SKM-1 (cell line): ENCODE data around the gene SERPINI1.

Experiments used
- DNase-seq: peaks from one replicate; lab custom pipeline; 2025; ENCODE audit not compliant: unreplicated experiment; lab: John Stamatoyannopoulos, UW

SERPINI1 gene

GRCh38 chr3:167843886-167844285 lies 108.4 kb downstream of the SERPINI1 start:
- DNase-seq, result no peak

- no peak for DNase-seq
These were observed 109.0 kb downstream of the SERPINI1 start for GRCh38 chr3:167844528-167844927.

- no peak for DNase-seq
These were observed 115.7 kb downstream of the SERPINI1 start for GRCh38 chr3:167851171-167851570.

DNA sequence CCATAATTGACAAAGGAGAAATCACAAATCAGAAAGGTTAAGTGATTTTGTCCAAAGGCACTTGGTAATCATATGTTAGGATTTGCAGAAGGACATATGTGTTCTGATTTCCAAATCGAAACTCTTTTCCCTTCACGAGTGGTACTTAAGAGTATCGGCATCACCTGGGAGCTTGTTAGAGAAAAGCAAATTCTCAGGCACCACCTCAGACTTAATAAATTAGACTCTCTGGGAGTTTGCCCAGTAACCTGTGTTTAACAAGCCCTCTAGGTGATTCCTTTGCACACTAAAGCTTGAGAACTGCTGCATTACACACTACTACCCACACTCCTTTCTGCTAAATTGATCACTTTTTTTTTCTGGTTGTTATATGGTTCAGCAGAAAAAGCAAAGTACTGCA lies 116.2 kb downstream of the SERPINI1 start:
- no peak for DNase-seq

GRCh38 chr3:167852216-167852615 lies 116.7 kb downstream of the SERPINI1 start:
- no peak for DNase-seq

- DNase-seq, result no peak
These were observed 118.5 kb downstream of the SERPINI1 start for GRCh38 chr3:167854063-167854462.

GRCh38 chr3:167854846-167855245 lies 119.3 kb downstream of the SERPINI1 start:
- DNase-seq, result no peak

- DNase-seq, result no peak
These were observed 119.8 kb downstream of the SERPINI1 start for GRCh38 chr3:167855306-167855705.

- DNase-seq, result no peak
These were observed 123.3 kb downstream of the SERPINI1 start for GRCh38 chr3:167858865-167859264.

- peak; percentile 27 for DNase-seq
These were observed 124.1 kb downstream of the SERPINI1 start for GRCh38 chr3:167859610-167860009.

DNA sequence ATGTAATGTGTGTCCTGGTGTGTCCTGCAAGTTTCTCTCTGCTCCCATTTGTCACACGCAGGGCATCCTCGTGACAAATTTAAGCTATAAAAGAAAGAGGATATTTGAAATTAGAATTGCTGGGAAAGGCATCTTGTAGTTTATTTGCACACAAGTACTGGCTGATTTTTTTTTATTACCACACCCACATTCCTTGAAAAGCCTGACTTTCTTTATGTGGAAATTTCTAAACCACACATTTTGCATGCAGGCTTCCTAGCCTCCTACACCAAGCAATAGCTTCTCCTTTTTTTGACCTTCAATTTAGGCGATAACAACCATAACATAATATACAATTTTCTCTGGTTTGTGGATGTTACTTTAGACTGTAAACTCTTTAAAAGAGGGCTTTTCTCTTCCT lies 126.1 kb downstream of the SERPINI1 start:
- DNase-seq, result peak; percentile 60

GRCh38 chr3:167862104-167862730 lies 126.7 kb downstream of the SERPINI1 start:
- no peak for DNase-seq

DNA sequence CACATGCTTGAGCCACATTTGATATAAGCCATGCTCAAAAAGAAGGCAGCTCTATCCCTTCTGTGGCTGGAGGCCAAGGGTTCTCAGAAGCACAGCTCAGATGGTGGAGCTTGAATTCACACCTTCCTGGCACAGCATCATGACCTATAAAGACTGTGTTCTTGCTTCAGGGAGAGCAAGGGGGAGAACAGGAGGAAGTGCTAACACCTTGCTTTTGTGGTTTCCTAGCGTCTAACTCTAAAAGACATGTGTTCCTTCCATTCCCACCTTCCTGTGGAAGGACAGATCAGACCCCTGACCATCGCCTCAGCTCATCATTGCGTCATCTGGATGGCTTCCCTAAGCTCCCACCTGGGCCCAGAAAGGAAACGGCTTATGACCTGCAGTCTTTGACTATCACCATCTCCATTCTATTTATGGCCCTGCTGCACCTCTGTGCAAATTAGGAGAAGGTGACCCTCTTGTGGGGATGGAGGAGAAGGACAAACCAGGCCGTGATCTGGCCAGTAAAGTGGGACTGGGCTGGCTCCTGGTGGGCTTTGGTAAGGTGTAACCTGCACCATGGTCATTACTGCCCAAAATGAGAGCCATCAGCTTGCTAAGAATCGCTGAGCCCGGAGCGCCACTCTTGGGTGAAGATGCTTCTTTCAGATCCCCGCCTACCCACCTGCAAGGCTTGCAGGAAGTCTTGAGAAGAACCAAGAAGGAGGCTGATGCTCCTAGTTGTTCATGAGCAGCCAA lies 128.5 kb downstream of the SERPINI1 start:
- no peak for DNase-seq

DNA sequence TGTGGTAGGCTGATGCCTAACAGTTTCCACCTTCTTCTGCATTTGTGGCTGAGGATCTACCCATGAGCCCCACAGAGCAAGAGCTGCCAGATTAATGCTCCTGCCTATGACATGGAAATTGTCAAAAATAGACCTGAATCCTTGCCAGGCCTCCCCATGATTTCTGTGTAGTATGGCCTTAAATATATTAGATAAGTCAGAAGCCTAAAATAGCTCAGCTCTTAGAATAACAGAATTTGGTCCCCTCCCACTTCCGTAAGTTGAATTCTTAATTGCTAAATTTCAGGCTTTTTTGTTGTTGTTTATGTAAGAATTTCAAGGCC lies 129.0 kb downstream of the SERPINI1 start:
- no peak for DNase-seq

DNA sequence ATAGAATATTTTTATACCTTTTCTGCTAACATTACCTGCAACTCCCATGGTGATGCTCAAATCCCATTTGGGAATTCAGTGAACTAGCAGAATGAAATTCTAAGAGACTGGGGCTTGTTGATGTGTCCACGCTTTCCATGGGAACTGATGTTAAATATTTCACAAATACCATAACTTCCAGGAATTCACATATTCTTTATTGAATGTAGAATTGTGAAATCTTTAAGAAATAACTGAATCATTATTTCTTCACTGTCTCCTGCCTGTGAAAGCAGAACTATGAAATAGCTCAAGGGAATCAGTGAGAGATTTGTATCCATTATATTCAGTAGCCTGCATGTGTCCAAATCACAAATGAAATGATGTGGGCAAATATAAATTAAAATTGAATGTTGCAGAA lies 130.8 kb downstream of the SERPINI1 start:
- no peak for DNase-seq

- no peak for DNase-seq
These were observed 132.5 kb downstream of the SERPINI1 start for GRCh38 chr3:167867981-167868380.

GRCh38 chr3:167870181-167870580 lies 134.7 kb downstream of the SERPINI1 start:
- no peak for DNase-seq

DNA sequence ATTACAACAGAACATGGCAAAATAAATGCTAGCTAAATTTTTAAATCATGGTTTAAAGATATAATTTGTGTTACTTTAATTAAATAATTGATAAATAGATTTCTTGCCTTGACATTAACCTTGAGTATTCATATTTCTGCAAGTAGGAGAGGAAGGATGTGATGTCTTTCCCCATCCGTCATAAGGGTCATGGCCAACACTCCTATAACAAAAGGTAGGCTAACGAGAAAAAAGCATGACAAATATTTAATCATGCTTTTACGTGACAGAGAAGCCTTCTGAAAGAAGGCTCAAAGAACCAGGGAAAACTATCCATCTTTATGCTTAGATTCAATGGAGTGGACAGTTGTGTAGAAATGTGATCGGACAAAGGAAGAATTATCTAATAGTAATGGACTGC lies 135.2 kb downstream of the SERPINI1 start:
- DNase-seq, result no peak

DNA sequence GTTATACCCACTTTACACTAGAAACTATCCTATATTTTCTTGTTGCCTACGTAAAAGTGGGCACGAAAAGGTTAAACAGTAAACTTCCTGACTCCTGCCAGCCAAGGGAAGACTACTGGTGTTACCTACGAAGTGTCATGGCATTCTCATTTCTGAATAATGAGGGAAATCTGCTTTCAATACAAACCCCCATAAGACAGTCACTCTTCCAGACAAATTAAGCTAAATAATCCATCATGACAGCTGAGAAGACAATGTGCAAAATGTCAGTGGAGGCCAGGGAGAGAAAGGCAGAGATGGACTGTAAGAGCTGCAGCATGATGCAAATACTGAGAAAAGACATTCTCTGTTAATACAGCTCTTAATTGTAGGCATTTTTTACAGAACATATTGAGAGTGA lies 136.5 kb downstream of the SERPINI1 start:
- DNase-seq, result no peak

GRCh38 chr3:167872941-167873340 lies 137.4 kb downstream of the SERPINI1 start:
- DNase-seq, result no peak

GRCh38 chr3:167874671-167875372 lies 139.3 kb downstream of the SERPINI1 start:
- DNase-seq, result no peak
